ENCODE results near the gene ARL3. TPM values are rescaled to one million over a fixed set of nuclear protein-coding genes. Genes with fewer than 3 reads are reported as not detected.

Gene ARL3
- total RNA-seq, 2 experiments from 2014 or later = 5.3 to 6.2 TPM

- H3K4me3 Mint-ChIP-seq = no peak overlapping the region
- TF ChIP-seq, protein P1, sequence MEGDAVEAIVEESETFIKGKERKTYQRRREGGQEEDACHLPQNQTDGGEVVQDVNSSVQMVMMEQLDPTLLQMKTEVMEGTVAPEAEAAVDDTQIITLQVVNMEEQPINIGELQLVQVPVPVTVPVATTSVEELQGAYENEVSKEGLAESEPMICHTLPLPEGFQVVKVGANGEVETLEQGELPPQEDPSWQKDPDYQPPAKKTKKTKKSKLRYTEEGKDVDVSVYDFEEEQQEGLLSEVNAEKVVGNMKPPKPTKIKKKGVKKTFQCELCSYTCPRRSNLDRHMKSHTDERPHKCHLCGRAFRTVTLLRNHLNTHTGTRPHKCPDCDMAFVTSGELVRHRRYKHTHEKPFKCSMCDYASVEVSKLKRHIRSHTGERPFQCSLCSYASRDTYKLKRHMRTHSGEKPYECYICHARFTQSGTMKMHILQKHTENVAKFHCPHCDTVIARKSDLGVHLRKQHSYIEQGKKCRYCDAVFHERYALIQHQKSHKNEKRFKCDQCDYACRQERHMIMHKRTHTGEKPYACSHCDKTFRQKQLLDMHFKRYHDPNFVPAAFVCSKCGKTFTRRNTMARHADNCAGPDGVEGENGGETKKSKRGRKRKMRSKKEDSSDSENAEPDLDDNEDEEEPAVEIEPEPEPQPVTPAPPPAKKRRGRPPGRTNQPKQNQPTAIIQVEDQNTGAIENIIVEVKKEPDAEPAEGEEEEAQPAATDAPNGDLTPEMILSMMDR (IDR thresholded peaks at IDR 0.05) = no peak
- no peaks in the 10 kb centered on the region for H3K27me3 Mint-ChIP-seq
- peaks cover 51% of the 10 kb centered on the region for H3K4me1 Mint-ChIP-seq (ENCODE audit: low read depth)
- no peak for ATAC-seq
- intact Hi-C loops (cut with micrococcal nuclease) = loop anchor here (5.0 kb wide), 1 partner anchor 36 kb away; the partner anchor contains the start of genes ARL3 and SFXN2
- CTCF ChIA-PET = interaction anchor here (0.6 to 4.6 kb wide), 8 partner anchors 8 to 128 kb away, joined by 3 to 22 read pairs (median 5); partner anchors contain the start of genes ARL3, SFXN2 and TRIM8
- H3K9me3 Mint-ChIP-seq = no peaks in the 10 kb centered on the region
- no peaks in the 10 kb centered on the region for H3K36me3 Mint-ChIP-seq (ENCODE audit: low read depth)
- POLR2A ChIA-PET = interaction anchor here (0.6 to 4.1 kb wide), 6 partner anchors 8 to 38 kb away, joined by 3 to 25 read pairs (median 5); partner anchors contain the start of genes ARL3, SFXN2 and TRIM8
- DNase-seq = no peak
- H3K27ac Mint-ChIP-seq = no peak overlapping the region
Measured at GRCh38 chr10:102676534-102677315, 37.5 kb downstream of the ARL3 start.

GRCh38 chr10:102675666-102676533 is 38.3 kb downstream of the ARL3 start:
- H3K9me3 Mint-ChIP-seq = no peaks in the 10 kb centered on the region
- no peaks in the 10 kb centered on the region for H3K27me3 Mint-ChIP-seq
- DNase-seq (peak; percentile 29), ATAC-seq (no peak)
- intact Hi-C loops (cut with micrococcal nuclease) = loop anchor here (5.0 kb wide), 1 partner anchor 36 kb away; the partner anchor contains the start of genes ARL3 and SFXN2
- no peak overlapping the region for H3K4me3 Mint-ChIP-seq
- H3K36me3 Mint-ChIP-seq (ENCODE audit: low read depth) = no peaks in the 10 kb centered on the region
- ChIA-PET CTCF (interaction anchor here (0.6 to 4.6 kb wide), 13 partner anchors 8 to 129 kb away, joined by 3 to 22 read pairs (median 4); partner anchors contain the start of genes ARL3, SFXN2 and TRIM8), POLR2A (interaction anchor here (0.6 to 4.1 kb wide), 11 partner anchors 9 to 430 kb away, joined by 3 to 25 read pairs (median 5); partner anchors contain the start of genes ARL3, GBF1, SFXN2 and TRIM8)
- H3K27ac Mint-ChIP-seq = no peak overlapping the region
- peaks cover 46% of the 10 kb centered on the region for H3K4me1 Mint-ChIP-seq (ENCODE audit: low read depth)
- TF ChIP-seq, protein P1 (IDR thresholded peaks at IDR 0.05) = no peak

- intact Hi-C loops (cut with micrococcal nuclease) = loop anchor here (5.0 kb wide), 1 partner anchor 37 kb away; the partner anchor contains the start of genes ARL3 and SFXN2
- ChIA-PET CTCF (interaction anchor here (0.9 to 4.6 kb wide), 12 partner anchors 9 to 91 kb away, joined by 3 to 22 read pairs (median 4); partner anchors contain the start of genes ARL3, SFXN2 and TRIM8), POLR2A (interaction anchor here (0.6 to 4.1 kb wide), 15 partner anchors 9 to 622 kb away, joined by 3 to 25 read pairs (median 5); partner anchors contain the start of genes ARL3, GBF1, SFXN2 and TRIM8)
- TF ChIP-seq, protein P1 (IDR thresholded peaks at IDR 0.05) = no peak
- peaks cover 46% of the 10 kb centered on the region for H3K4me1 Mint-ChIP-seq (ENCODE audit: low read depth)
- H3K27me3 Mint-ChIP-seq = no peaks in the 10 kb centered on the region
- DNase-seq (peak; percentile 36), ATAC-seq (no peak)
- peak overlapping the region; percentile 62 for H3K4me3 Mint-ChIP-seq
- H3K36me3 Mint-ChIP-seq (ENCODE audit: low read depth) = no peaks in the 10 kb centered on the region
- H3K9me3 Mint-ChIP-seq = no peaks in the 10 kb centered on the region
- H3K27ac Mint-ChIP-seq = no peak overlapping the region
Measured at GRCh38 chr10:102675011-102675665, 39.1 kb downstream of the ARL3 start.

DNA sequence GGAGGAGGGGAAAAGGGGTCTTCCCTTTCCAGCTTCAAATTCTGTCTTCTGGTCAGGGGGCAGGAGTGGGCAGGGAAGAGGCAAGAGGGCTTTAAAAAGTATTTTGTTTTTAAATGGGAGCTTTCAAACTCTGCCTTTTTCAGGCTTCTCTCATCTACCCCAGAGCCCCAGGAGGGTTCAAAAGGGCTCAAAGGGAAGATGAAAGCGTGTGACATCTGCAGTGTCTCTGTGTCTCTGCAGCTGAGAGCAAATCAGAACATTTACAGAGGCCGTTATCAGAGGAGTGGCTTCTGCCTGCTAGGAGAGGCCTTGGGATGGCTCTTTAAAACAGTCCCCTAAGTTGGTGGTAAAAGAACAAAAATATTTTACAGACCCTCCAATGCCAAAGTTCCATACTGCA is 39.6 kb downstream of the ARL3 start:
- intact Hi-C loops (cut with micrococcal nuclease) = no loop called here
- ATAC-seq (peak; percentile 37), DNase-seq (no peak)
- Mint-ChIP-seq H3K4me1 (ENCODE audit: low read depth) (peaks cover 51% of the 10 kb centered on the region), H3K27ac (peak overlapping the region; percentile 11), H3K36me3 (ENCODE audit: low read depth) (no peaks in the 10 kb centered on the region), H3K4me3 (peak overlapping the region; percentile 62), H3K9me3 (no peaks in the 10 kb centered on the region), H3K27me3 (no peaks in the 10 kb centered on the region)
- TF ChIP-seq, protein P1 (IDR thresholded peaks at IDR 0.05) = no peak
- CTCF ChIA-PET = interaction anchor here (1.0 to 4.6 kb wide), 11 partner anchors 9 to 91 kb away, joined by 3 to 22 read pairs (median 5); partner anchors contain the start of genes ARL3, SFXN2 and TRIM8
- POLR2A ChIA-PET = interaction anchor here (0.6 to 4.1 kb wide), 14 partner anchors 8 to 622 kb away, joined by 3 to 25 read pairs (median 5); partner anchors contain the start of genes ARL3 and SFXN2

Data from activated CD8-positive, alpha-beta T cell treated with anti-CD3 and anti-CD28 coated beads for 36 hours (primary cell).